ENCODE results near the gene KCNMA1. TPM values are rescaled to one million over a fixed set of nuclear protein-coding genes. Genes with fewer than 3 reads are reported as not detected.
"Not testable (repeated sequence)": the region's sequence is repeated elsewhere in the genome, so short reads cannot be mapped to it uniquely, and the experiment has no call there.

The KCNMA1 gene
- polyA plus RNA-seq, 1 donor from 2014 or later: 60.8 TPM

DNA sequence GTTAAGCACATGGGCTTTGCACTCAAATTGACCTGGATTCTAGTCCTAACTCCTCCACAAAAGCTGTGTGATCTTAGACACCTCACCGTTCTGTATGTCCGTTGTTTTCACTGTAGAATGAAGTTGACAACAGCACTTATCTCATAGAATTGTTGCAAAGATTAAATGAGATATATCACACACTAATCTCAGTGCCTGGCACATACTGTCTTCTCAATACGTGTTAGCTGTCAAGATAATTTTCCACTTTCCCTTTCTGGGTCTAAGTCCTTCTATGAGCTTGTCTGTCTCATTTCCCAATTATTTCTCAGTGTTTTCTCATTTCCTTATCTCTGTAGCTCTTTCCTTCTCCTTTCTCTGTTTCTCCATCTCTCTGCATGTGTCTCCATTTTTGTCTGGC, 296.6 kb downstream of the KCNMA1 start:
- Histone ChIP-seq H3K27me3 (ENCODE audit: insufficient read depth, low read depth, low read length) (no peaks in the 10 kb centered on the region), H3K9me2 (ENCODE audit: insufficient read depth, low read length) (no peaks in the 10 kb centered on the region), H2AFZ (ENCODE audit: low read depth, low read length) (no peak overlapping the region), H3K36me3 (ENCODE audit: insufficient read depth, low read length) (no peaks in the 10 kb centered on the region), H3K9me3 (ENCODE audit: low read length) (no peaks in the 10 kb centered on the region), H3K4me2 (ENCODE audit: low read length) (no peak overlapping the region), H3K27ac (ENCODE audit: low read length) (no peak overlapping the region), H3K9ac (ENCODE audit: low read length) (no peak overlapping the region), H4K20me1 (ENCODE audit: insufficient read depth) (no peaks in the 10 kb centered on the region), H3K79me2 (replicated peaks; ENCODE audit: insufficient read depth, low read length) (no peaks in the 10 kb centered on the region), H3F3A (ENCODE audit: insufficient read depth, low read length, poor library complexity, severe bottlenecking) (no peaks in the 10 kb centered on the region), H3K4me3 (ENCODE audit: low read length) (no peak overlapping the region)
- TF ChIP-seq EZH2 (IDR thresholded peaks at IDR 0.05; ENCODE audit: borderline replicate concordance, insufficient read depth, low read length, poor library complexity, severe bottlenecking): no peak
- no peak for TF ChIP-seq POLR2AphosphoS5 (IDR thresholded peaks at IDR 0.05)
- no peak for TF ChIP-seq TAF1 (IDR thresholded peaks at IDR 0.05; ENCODE audit: low read depth)
- no peak for TF ChIP-seq SMC3 (conservative IDR thresholded peaks at IDR 0.05; ENCODE audit: poor library complexity)
- no peak for TF ChIP-seq RAD21 (conservative IDR thresholded peaks at IDR 0.05)
- TF ChIP-seq, protein P1, sequence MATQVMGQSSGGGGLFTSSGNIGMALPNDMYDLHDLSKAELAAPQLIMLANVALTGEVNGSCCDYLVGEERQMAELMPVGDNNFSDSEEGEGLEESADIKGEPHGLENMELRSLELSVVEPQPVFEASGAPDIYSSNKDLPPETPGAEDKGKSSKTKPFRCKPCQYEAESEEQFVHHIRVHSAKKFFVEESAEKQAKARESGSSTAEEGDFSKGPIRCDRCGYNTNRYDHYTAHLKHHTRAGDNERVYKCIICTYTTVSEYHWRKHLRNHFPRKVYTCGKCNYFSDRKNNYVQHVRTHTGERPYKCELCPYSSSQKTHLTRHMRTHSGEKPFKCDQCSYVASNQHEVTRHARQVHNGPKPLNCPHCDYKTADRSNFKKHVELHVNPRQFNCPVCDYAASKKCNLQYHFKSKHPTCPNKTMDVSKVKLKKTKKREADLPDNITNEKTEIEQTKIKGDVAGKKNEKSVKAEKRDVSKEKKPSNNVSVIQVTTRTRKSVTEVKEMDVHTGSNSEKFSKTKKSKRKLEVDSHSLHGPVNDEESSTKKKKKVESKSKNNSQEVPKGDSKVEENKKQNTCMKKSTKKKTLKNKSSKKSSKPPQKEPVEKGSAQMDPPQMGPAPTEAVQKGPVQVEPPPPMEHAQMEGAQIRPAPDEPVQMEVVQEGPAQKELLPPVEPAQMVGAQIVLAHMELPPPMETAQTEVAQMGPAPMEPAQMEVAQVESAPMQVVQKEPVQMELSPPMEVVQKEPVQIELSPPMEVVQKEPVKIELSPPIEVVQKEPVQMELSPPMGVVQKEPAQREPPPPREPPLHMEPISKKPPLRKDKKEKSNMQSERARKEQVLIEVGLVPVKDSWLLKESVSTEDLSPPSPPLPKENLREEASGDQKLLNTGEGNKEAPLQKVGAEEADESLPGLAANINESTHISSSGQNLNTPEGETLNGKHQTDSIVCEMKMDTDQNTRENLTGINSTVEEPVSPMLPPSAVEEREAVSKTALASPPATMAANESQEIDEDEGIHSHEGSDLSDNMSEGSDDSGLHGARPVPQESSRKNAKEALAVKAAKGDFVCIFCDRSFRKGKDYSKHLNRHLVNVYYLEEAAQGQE (IDR thresholded peaks at IDR 0.05; ENCODE audit: borderline replicate concordance): no peak
- no peak for TF ChIP-seq MXI1 (conservative IDR thresholded peaks at IDR 0.05; ENCODE audit: poor library complexity, severe bottlenecking)

DNA sequence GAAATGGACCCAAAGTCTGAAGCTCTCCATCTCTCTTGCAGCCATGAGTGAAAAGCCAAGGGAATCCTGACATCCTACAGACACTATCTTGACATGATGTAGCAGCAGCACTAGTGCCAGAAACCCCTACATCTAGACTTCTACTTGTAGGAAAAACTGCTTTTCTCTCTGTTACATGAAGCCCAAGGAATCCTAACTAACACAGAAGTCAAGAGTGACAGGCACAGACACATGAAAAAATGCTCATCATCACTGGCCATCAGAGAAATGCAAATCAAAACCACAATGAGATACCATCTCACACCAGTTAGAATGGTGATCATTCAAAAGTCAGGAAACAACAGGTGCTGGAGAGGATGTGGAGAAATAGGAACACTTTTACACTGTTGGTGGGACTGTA, 297.7 kb downstream of the KCNMA1 start:
- H3K27me3 ChIP-seq (ENCODE audit: insufficient read depth, low read depth, low read length); H3K4me3 ChIP-seq (ENCODE audit: low read length); H3K4me2 ChIP-seq (ENCODE audit: low read length); H3K36me3 ChIP-seq (ENCODE audit: insufficient read depth, low read length); H4K20me1 ChIP-seq (ENCODE audit: insufficient read depth); H3K9ac ChIP-seq (ENCODE audit: low read length); H2AFZ ChIP-seq (ENCODE audit: low read depth, low read length); H3K79me2 ChIP-seq (replicated peaks; ENCODE audit: insufficient read depth, low read length); H3K27ac ChIP-seq (ENCODE audit: low read length); H3F3A ChIP-seq (ENCODE audit: insufficient read depth, low read length, poor library complexity, severe bottlenecking); H3K9me3 ChIP-seq (ENCODE audit: low read length); H3K9me2 ChIP-seq (ENCODE audit: insufficient read depth, low read length): not testable (repeated sequence)

DNA sequence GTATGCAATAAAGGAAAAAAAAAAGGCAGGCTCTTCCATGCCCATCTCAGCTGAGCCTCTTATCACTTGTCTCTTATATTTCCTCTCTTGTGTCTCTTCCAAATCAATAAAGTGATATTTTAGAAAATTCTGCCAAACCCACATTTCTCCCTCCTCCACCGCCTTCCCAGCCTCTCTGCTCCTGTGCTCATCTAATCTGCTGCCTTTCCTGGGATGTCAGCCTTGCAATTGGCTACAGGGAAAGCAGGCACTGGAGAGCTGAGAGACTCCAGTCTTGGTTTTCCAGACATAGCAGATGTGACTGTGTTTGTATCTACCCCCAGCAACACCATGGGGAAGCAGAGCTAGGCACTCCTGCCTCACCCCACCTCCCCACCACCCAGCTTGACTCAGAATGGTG, 298.4 kb downstream of the KCNMA1 start:
- H3K9ac ChIP-seq (ENCODE audit: low read length): no peak overlapping the region
- H3K27me3 ChIP-seq (ENCODE audit: insufficient read depth, low read depth, low read length): no peaks in the 10 kb centered on the region
- no peaks in the 10 kb centered on the region for H3K79me2 ChIP-seq (replicated peaks; ENCODE audit: insufficient read depth, low read length)
- no peak overlapping the region for H3K27ac ChIP-seq (ENCODE audit: low read length)
- no peaks in the 10 kb centered on the region for H3K36me3 ChIP-seq (ENCODE audit: insufficient read depth, low read length)
- no peak overlapping the region for H2AFZ ChIP-seq (ENCODE audit: low read depth, low read length)
- H3F3A ChIP-seq (ENCODE audit: insufficient read depth, low read length, poor library complexity, severe bottlenecking): no peaks in the 10 kb centered on the region
- H3K9me2 ChIP-seq (ENCODE audit: insufficient read depth, low read length): no peaks in the 10 kb centered on the region
- no peaks in the 10 kb centered on the region for H3K9me3 ChIP-seq (ENCODE audit: low read length)
- no peaks in the 10 kb centered on the region for H4K20me1 ChIP-seq (ENCODE audit: insufficient read depth)
- H3K4me2 ChIP-seq (ENCODE audit: low read length): no peak overlapping the region
- no peak overlapping the region for H3K4me3 ChIP-seq (ENCODE audit: low read length)
- TF ChIP-seq, protein P1 (IDR thresholded peaks at IDR 0.05; ENCODE audit: borderline replicate concordance): no peak

Data from neural cell (in vitro differentiated cells).